ENCODE data around the gene KRTAP12-3. TPM values are rescaled to one million over a fixed set of nuclear protein-coding genes. Genes with fewer than 3 reads are reported as not detected.

Gene KRTAP12-3
- total RNA-seq: not detected in 2 replicates

DNA sequence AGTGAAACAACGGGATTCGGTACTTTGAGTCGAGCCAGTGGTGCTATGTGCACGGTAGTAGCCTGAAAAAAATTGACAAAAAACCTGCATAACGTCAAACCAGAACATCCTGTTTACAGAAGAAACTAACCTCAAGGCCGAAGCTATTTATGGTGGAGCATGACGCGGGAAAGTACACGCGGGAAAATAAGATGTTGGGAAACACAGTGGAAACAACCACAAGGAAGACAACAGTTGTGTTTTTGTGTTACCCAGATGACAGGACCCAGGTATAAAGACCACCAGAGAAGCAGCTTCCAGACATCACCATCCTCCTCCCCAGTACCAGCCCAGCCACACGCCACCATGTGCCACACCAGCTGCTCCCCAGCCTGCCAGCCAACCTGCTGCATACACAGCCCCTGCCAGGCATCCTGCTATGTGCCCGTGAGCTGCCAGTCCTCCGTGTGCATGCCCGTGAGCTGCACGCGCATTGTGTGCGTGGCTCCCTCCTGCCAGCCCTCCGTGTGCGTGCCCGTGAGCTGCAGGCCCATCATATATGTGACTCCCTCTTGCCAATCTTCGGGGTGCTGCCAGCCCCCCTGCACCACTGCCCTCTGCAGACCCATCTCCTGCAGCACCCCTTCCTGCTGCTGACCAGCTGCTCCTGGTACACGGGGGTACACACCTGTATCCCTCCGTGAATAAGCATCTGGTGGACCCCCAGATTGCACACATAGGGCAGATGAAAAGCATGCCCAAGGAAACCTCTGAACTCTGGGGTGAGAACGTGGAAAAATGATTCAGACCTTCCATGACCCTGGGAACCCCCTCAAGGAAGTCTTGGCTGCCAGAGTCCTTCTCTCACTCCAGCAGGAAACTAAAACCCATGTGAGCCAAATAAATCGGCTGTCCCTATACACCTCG lies at the start of gene KRTAP12-3:
KRTAP12-3 (plus strand) TSS at position 298 of the 906 bp plus-strand sequence; CDS start at position 346, 48 bp downstream.

DNA sequence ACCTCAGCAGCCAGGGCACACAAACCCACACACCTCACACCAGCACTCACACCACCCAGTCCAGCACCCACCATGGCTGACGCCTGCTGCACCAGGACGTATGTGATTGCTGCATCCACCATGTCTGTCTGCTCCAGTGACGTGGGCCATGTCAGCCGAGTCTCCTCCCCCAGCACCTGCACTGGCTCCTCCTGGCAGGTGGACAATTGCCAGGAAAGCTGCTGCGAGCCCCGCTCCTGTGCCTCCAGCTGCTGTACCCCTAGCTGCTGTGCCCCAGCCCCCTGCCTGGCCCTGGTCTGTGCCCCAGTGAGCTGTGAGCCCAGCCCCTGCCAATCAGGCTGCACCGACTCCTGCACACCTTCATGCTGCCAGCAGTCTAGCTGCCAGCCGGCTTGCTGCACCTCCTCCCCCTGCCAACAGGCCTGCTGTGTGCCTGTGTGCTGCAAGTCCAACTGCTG lies 45.7 kb upstream of the KRTAP12-3 start, which contains the start of gene KRTAP10-8:
KRTAP10-8 (plus strand) TSS at position 51 of the 458 bp plus-strand sequence; CDS start at position 73, 22 bp downstream.

DNA sequence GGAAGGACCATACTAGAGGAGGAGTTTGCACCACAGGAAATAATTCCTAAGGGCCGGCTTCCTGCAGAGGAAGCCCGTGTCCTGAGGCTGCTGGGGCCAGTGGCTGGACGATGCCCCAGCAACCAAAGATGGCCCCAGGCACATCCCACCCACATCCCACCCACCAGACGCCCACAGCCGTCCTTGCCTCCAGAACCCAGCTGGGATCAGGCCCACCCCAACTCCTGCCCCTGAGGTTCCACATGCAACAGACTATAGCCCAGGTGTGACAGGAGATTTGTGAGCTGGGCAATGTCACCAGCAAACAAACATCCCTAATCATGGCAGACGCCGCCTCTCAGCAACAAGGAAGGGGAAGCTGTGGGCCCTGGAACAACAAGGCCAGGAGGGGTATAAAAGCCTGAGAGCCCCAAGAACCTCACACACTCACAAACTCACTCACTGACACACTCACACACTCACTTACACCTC lies 31.0 kb upstream of the KRTAP12-3 start, which contains the start of gene KRTAP10-9:
KRTAP10-9 (plus strand) TSS at position 421 of the 471 bp plus-strand sequence. CDS start 79 bp downstream, outside the sequence.

DNA sequence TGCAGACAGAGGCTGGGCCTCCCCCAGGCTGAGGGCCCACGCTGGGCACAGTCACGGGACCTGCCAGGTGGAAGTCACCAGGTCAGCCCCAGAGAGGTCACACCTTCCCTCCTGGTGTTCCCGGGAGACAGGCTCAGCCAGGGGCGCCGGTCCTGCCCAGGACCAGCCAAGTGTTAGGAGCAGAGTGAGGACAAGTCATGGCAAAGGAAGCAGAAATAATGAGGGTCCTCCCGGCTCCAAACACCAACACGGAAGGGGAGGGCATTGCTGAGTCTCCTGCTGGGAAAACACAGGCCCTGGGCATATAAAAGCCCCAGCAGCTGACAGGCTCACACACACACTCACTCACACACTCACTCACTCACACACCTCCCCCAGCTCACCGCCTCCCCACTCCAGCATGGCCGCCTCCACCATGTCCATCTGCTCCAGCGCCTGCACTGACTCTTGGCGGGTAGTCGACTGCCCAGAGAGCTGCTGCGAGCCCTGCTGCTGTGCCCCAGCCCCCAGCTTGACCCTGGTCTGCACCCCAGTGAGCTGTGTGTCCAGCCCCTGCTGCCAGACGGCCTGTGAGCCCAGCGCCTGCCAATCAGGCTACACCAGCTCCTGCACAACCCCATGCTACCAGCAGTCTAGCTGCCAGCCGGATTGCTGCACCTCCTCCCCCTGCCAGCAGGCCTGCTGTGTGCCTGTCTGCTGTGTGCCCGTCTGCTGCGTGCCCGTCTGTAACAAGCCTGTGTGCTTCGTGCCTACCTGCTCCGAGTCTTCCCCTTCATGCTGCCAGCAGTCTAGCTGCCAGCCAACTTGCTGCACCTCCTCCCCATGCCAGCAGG lies 20.5 kb upstream of the KRTAP12-3 start, which contains the start of gene KRTAP10-10:
KRTAP10-10 (plus strand) TSS at position 339 of the 833 bp plus-strand sequence; CDS start at position 401, 62 bp downstream.

GRCh38 chr21:44646366-44647221 lies 11.1 kb upstream of the KRTAP12-3 start, which contains the start of gene KRTAP10-11:
TSS of gene KRTAP10-11 (plus strand) at chr21:44646414. CDS start at chr21:44646459, 45 bp downstream.

DNA sequence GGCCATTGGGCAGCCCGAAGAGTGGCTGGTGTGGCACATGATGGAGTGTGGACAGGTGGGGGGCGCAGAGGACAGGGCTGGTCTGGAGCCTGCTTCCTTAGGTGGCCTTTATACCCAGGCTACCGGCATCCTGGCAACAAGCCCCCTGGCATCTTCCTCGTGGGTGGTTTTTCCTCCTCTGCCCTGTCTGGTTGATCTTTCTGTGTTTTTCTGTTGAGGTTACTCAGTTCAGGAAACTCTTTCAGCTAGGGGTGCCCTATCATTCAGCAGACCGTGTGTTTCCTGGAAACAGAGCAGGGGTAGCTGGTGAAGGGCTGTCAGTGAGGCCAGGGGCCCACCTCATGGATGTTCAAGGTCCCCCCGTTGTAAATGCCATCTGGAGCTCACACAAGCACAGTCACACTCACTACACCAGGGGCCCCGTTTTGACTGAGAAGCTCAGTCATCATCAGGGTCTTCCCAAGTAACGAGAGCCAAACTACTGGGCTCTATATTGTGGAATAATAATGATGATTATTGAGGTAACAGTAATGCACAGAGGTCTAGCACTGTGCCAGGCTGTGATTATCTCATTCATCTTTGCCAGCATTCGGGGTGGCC lies 3.1 kb upstream of the KRTAP12-3 start, which contains the start of gene KRTAP12-4:
KRTAP12-4 (minus strand) TSS at position 84 of the 600 bp plus-strand sequence; CDS start at position 39, 45 bp downstream.

GRCh38 chr21:44666401-44667320 lies 8.9 kb downstream of the KRTAP12-3 start, which contains the start of gene KRTAP12-2:
TSS of gene KRTAP12-2 (minus strand) at chr21:44666927. CDS start at chr21:44666886, 41 bp downstream.

GRCh38 chr21:44681861-44682579 lies 24.3 kb downstream of the KRTAP12-3 start, which contains the start of gene KRTAP12-1:
TSS of gene KRTAP12-1 (minus strand) at chr21:44682163. CDS start at chr21:44682123, 40 bp downstream.

DNA sequence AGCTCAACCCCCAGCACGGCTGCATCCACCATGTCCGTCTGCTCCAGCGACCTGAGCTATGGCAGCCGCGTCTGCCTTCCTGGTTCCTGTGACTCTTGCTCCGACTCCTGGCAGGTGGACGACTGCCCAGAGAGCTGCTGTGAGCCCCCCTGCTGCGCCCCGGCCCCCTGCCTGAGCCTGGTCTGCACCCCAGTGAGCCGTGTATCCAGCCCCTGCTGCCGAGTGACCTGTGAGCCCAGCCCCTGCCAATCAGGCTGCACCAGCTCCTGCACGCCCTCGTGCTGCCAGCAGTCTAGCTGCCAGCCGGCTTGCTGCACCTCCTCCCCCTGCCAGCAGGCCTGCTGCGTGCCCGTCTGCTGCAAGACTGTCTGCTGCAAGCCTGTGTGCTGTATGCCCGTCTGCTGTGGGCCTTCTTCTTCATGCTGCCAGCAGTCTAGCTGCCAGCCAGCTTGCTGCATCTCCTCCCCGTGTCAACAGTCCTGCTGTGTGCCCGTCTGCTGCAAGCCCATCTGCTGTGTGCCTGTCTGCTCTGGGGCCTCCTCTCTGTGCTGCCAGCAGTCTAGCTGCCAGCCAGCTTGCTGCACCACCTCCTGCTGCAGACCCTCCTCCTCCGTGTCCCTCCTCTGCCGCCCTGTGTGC lies 39.6 kb downstream of the KRTAP12-3 start, which contains the start of gene KRTAP10-12:
KRTAP10-12 (plus strand) TSS at position 1 of the 639 bp plus-strand sequence; CDS start at position 31, 30 bp downstream.

Other genes starting within 250 kb of the KRTAP12-3 start
- 0.44 and 0.66 TPM in 2 replicates for gene LRRC3, start 202.4 kb upstream of the KRTAP12-3 start, total RNA-seq
- not detected in 2 replicates for gene KRTAP10-1, start 117.7 kb upstream of the KRTAP12-3 start, total RNA-seq
- not detected in 2 replicates for gene KRTAP10-2, start 106.4 kb upstream of the KRTAP12-3 start, total RNA-seq
- not detected in 2 replicates for gene KRTAP10-3, start 99.1 kb upstream of the KRTAP12-3 start, total RNA-seq
- not detected in 2 replicates for gene KRTAP10-4, start 84.2 kb upstream of the KRTAP12-3 start, total RNA-seq
- gene KRTAP10-5, start 77.3 kb upstream of the KRTAP12-3 start, total RNA-seq: not detected in 2 replicates
- not detected in 2 replicates for gene KRTAP10-6, start 65.4 kb upstream of the KRTAP12-3 start, total RNA-seq
- not detected in 2 replicates for gene KRTAP10-7, start 57.3 kb upstream of the KRTAP12-3 start, total RNA-seq
- not detected in 2 replicates for gene KRTAP10-8, start 45.9 kb upstream of the KRTAP12-3 start, total RNA-seq
- gene KRTAP10-9, start 30.8 kb upstream of the KRTAP12-3 start, total RNA-seq: not detected in 2 replicates
- gene KRTAP10-10, start 20.6 kb upstream of the KRTAP12-3 start, total RNA-seq: not detected in 2 replicates
- gene KRTAP10-11, start 11.5 kb upstream of the KRTAP12-3 start, total RNA-seq: not detected in 2 replicates
- not detected in 2 replicates for gene KRTAP12-4, start 3.3 kb upstream of the KRTAP12-3 start, total RNA-seq
- gene KRTAP12-2, start 9.0 kb downstream of the KRTAP12-3 start, total RNA-seq: not detected in 2 replicates
- not detected in 2 replicates for gene KRTAP12-1, start 24.2 kb downstream of the KRTAP12-3 start, total RNA-seq
- not detected in 2 replicates for gene KRTAP10-12, start 39.2 kb downstream of the KRTAP12-3 start, total RNA-seq
- gene TSPEAR, start 53.6 kb downstream of the KRTAP12-3 start, total RNA-seq: not detected in 2 replicates
- gene UBE2G2, start 143.9 kb downstream of the KRTAP12-3 start, total RNA-seq: 58.6 and 98.6 TPM in 2 replicates
- gene SUMO3, start 160.1 kb downstream of the KRTAP12-3 start, total RNA-seq: 92.6 and 145 TPM in 2 replicates
- gene PTTG1IP, start 215.8 kb downstream of the KRTAP12-3 start, total RNA-seq: 253 and 305 TPM in 2 replicates

All from smooth muscle cell of trachea (primary cell).